IMR-90 (cell line): Measurements from ENCODE around the gene HAP1. TPM values are rescaled to one million over a fixed set of nuclear protein-coding genes. Genes with fewer than 3 reads are reported as not detected.

Experiments
- ATAC-seq: fragments of 200-7000 bp; cut with Tn5 transposase; 2 replicates; pipeline ENCODE4 v1.9.1; 2020; ENCODE audit warnings: low read depth, mild to moderate bottlenecking, moderate library complexity
- BruUV-seq: library from RNA; stranded (reverse); fragments of 400-500 nt; replicated peaks from 2 replicates; lab custom pipeline; 2021; lab: Mats Ljungman, UMichigan
- CTCF ChIA-PET: fragments of 300-600 bp; formaldehyde crosslinking; extraction: SDS; loops from one replicate; lab custom pipeline; 2021; ENCODE audit warnings: antibody characterized with exemption; lab: Yijun Ruan, JAX
- POLR2A ChIA-PET: fragments of 300-600 bp; sonication (Branson Sonifier 250); formaldehyde crosslinking; loops from one replicate; lab custom pipeline; 2022; ENCODE audit warnings: antibody characterized with exemption; ENCODE audit not compliant: unreplicated experiment; lab: Charles Lee
- DNase-seq: peaks from one replicate; pipeline ENCODE4 v3.0.0; 2013
- H2AFZ ChIP-seq: replicated peaks from 2 replicates; pipeline ENCODE3; 2013; ENCODE audit warnings: low read length, mild to moderate bottlenecking; ENCODE audit not compliant: poor library complexity
- H2AK5ac ChIP-seq: 2 replicates; pipeline ENCODE4 v1.6.1; 2013; ENCODE audit warnings: low read depth, low read length, inconsistent platforms
- H2AK9ac ChIP-seq: replicated peaks from 2 replicates; pipeline ENCODE3; 2013; ENCODE audit warnings: mild to moderate bottlenecking, low read depth, low read length, moderate library complexity; ENCODE audit not compliant: poor library complexity
- H2BK120ac ChIP-seq: 2 replicates; pipeline ENCODE4 v1.6.1; 2013; ENCODE audit warnings: low read depth, low read length, inconsistent platforms
- H2BK15ac ChIP-seq: 3 replicates; pipeline ENCODE4 v1.6.1; 2013; ENCODE audit warnings: low read depth, low read length, inconsistent platforms
- H2BK20ac ChIP-seq: 2 replicates; pipeline ENCODE4 v1.6.1; 2013; ENCODE audit warnings: low read depth, mild to moderate bottlenecking, inconsistent platforms, low read length, moderate library complexity
- H2BK5ac ChIP-seq: 2 replicates; pipeline ENCODE4 v1.6.1; 2013; ENCODE audit warnings: mild to moderate bottlenecking, low read depth, low read length, inconsistent platforms; ENCODE audit not compliant: poor library complexity, severe bottlenecking
- H3K14ac ChIP-seq: replicated peaks from 2 replicates; pipeline ENCODE4 v1.6.1; 2013; ENCODE audit warnings: low read depth, low read length, inconsistent platforms
- H3K18ac ChIP-seq: 2 replicates; pipeline ENCODE4 v1.6.1; 2013; ENCODE audit warnings: low read depth, low read length, control low read depth
- H3K23ac ChIP-seq: 2 replicates; pipeline ENCODE4 v1.6.1; 2013; ENCODE audit warnings: low read depth, low read length, inconsistent platforms
- H3K27ac ChIP-seq: 2 replicates; pipeline ENCODE4 v1.5.1; 2013; ENCODE audit warnings: mild to moderate bottlenecking, control low read depth, low read length; ENCODE audit not compliant: insufficient read depth
- H3K27me3 ChIP-seq: 2 replicates; pipeline ENCODE4 v1.6.1; 2013; ENCODE audit warnings: low read length; ENCODE audit not compliant: control insufficient read depth, insufficient read depth
- H3K36me3 ChIP-seq: 2 replicates; pipeline ENCODE4 v1.6.1; 2013; ENCODE audit warnings: low read length, mixed read lengths; ENCODE audit not compliant: control insufficient read depth, insufficient read depth
- H3K4ac ChIP-seq: 2 replicates; pipeline ENCODE4 v1.6.1; 2013; ENCODE audit warnings: low read depth, low read length, inconsistent platforms
- H3K4me1 ChIP-seq: 2 replicates; pipeline ENCODE4 v1.6.1; 2013; ENCODE audit warnings: low read length, mixed read lengths; ENCODE audit not compliant: control insufficient read depth, insufficient read depth
- H3K4me2 ChIP-seq: 2 replicates; pipeline ENCODE4 v1.6.1; 2013; ENCODE audit warnings: low read depth, mild to moderate bottlenecking, control low read depth, low read length, moderate library complexity
- H3K4me3 ChIP-seq: 2 replicates; pipeline ENCODE4 v1.5.1; 2013; ENCODE audit warnings: low read depth, mild to moderate bottlenecking, control low read depth, low read length, moderate library complexity; ENCODE audit not compliant: insufficient read depth
- H3K56ac ChIP-seq: 2 replicates; pipeline ENCODE4 v1.6.1; 2013; ENCODE audit warnings: low read length, inconsistent platforms; ENCODE audit not compliant: insufficient read depth; ENCODE audit errors: extremely low read depth
- H3K79me1 ChIP-seq, 2 experiments: 2 replicates each; pipeline ENCODE4 v1.6.1; 2013; ENCODE audit warnings: low read length in 2 of 2, inconsistent platforms in 1 of 2, low read depth in 1 of 2
- H3K9ac ChIP-seq: 2 replicates; pipeline ENCODE4 v1.6.1; 2013; ENCODE audit warnings: low read depth, low read length, control low read depth
- H3K9me1 ChIP-seq: 2 replicates; pipeline ENCODE4 v1.6.1; 2013; ENCODE audit warnings: low read length, inconsistent platforms; ENCODE audit not compliant: insufficient read depth
- H3K9me3 ChIP-seq: 2 replicates; pipeline ENCODE4 v1.6.1; 2013; ENCODE audit warnings: low read length; ENCODE audit not compliant: control insufficient read depth, insufficient read depth
- H4K20me1 ChIP-seq: 2 replicates; pipeline ENCODE4 v1.6.1; 2013; ENCODE audit warnings: low read length, inconsistent platforms; ENCODE audit not compliant: insufficient read depth
- H4K5ac ChIP-seq: 2 replicates; pipeline ENCODE4 v1.6.1; 2013; ENCODE audit warnings: mild to moderate bottlenecking, low read depth, low read length, control low read depth
- H4K8ac ChIP-seq, 2 experiments: 2 replicates each; pipeline ENCODE4 v1.6.1; 2013; ENCODE audit warnings: low read depth in 2 of 2, low read length in 2 of 2, control low read depth in 1 of 2, inconsistent platforms in 1 of 2
- H4K91ac ChIP-seq: 2 replicates; pipeline ENCODE4 v1.6.1; 2013; ENCODE audit warnings: low read depth, low read length, inconsistent platforms; ENCODE audit not compliant: insufficient read depth
- BHLHE40 ChIP-seq: fragments of 150-350 bp; IDR thresholded peaks from 2 replicates; pipeline ENCODE4 v1.6.1; 2016; ENCODE audit warnings: mild to moderate bottlenecking, low read depth, low read length
- CEBPB ChIP-seq: IDR thresholded peaks from 2 replicates; pipeline ENCODE4 v1.6.1; 2012; ENCODE audit warnings: low read depth, low read length, improper control_type of control experiment
- CHD1 ChIP-seq: IDR thresholded peaks from 2 replicates; pipeline ENCODE4 v1.6.1; 2012; ENCODE audit warnings: low read depth, low read length, improper control_type of control experiment
- FOS ChIP-seq: fragments of 150-350 bp; IDR thresholded peaks from 2 replicates; pipeline ENCODE4 v1.6.1; 2016; ENCODE audit warnings: low read depth, low read length
- MAFK ChIP-seq: IDR thresholded peaks from 2 replicates; pipeline ENCODE4 v1.6.1; 2012; ENCODE audit warnings: low read depth, low read length, improper control_type of control experiment
- MAZ ChIP-seq: IDR thresholded peaks from 2 replicates; pipeline ENCODE4 v1.6.1; 2012; ENCODE audit warnings: low read depth, mild to moderate bottlenecking, low read length, improper control_type of control experiment, moderate library complexity, borderline replicate concordance
- MXI1 ChIP-seq: IDR thresholded peaks from 2 replicates; pipeline ENCODE4 v1.6.1; 2012; ENCODE audit warnings: low read depth, mild to moderate bottlenecking, low read length, moderate library complexity, borderline replicate concordance
- NFE2L2 ChIP-seq: fragments of 150-350 bp; IDR thresholded peaks from 2 replicates; pipeline ENCODE4 v1.6.1; 2016; ENCODE audit warnings: low read depth, mild to moderate bottlenecking, low read length
- POLR2A ChIP-seq: IDR thresholded peaks from 2 replicates; pipeline ENCODE4 v1.6.1; 2012; ENCODE audit warnings: mild to moderate bottlenecking, low read depth, low read length
- RAD21 ChIP-seq: IDR thresholded peaks from 2 replicates; pipeline ENCODE4 v1.6.1; 2012; ENCODE audit warnings: low read length, improper control_type of control experiment
- RCOR1 ChIP-seq: IDR thresholded peaks from 2 replicates; pipeline ENCODE4 v1.6.1; 2012; ENCODE audit warnings: mild to moderate bottlenecking, low read length, improper control_type of control experiment; ENCODE audit not compliant: insufficient replicate concordance
- RFX5 ChIP-seq: IDR thresholded peaks from 2 replicates; pipeline ENCODE4 v1.8.0; 2012; ENCODE audit warnings: low read depth, mild to moderate bottlenecking, low read length, moderate library complexity
- SMC3 ChIP-seq: fragments of 150-350 bp; IDR thresholded peaks from 2 replicates; pipeline ENCODE4 v1.6.1; 2016; ENCODE audit warnings: low read depth, mild to moderate bottlenecking, antibody characterized with exemption, low read length, moderate library complexity
- WGBS, 2 experiments: methylation state at CpG; one replicate each; pipeline versions ENCODE4 v1.1.5 to v1.1.7; 2013; ENCODE audit warnings: missing lambda C conversion rate in 2 of 2; ENCODE audit not compliant: insufficient read length in 1 of 2; ENCODE audit errors: extremely low coverage in 2 of 2; 5-methylcytosine and 5-hydroxymethylcytosine counted together
- dilution Hi-C: fragments of 300-500 bp; cut with HindIII; formaldehyde crosslinking; loops from one replicate; pipeline ENCODE4 v1.14.3; 2018; ENCODE audit warnings: low sequenced_read_pairs; ENCODE audit not compliant: unreplicated experiment
- in situ Hi-C: fragments of 300-500 bp; cut with MboI; formaldehyde crosslinking; loops from 3 replicates; pipeline ENCODE4 v1.14.3; 2019; ENCODE audit warnings: low sequenced_read_pairs, inconsistent platforms, mixed read lengths
- intact Hi-C: fragments of 100-400 bp; cut with micrococcal nuclease; formaldehyde crosslinking; loops from 2 replicates; pipeline ENCODE4 v1.10.0; 2022
- polyA plus RNA-seq, 3 experiments: library from polyadenylated mRNA; depleted of rRNA; stranded (reverse); fragments of >200 nt; gene quantifications; 2 replicates each; pipeline ENCODE4 v1.2.3, GENCODE V29; 2012; ENCODE audit warnings: low replicate concordance in 1 of 3
- total RNA-seq: library from RNA; depleted of rRNA; stranded (reverse); fragments of >200 nt; gene quantifications from 2 replicates; pipeline ENCODE4 v1.2.3, GENCODE V29; 2012
- TF ChIP-seq, protein P1 (sequence below): fragments of 150-350 bp; IDR thresholded peaks from 2 replicates; pipeline ENCODE4 v1.6.1; 2016; ENCODE audit warnings: low read depth, mild to moderate bottlenecking, low read length, moderate library complexity, borderline replicate concordance
- TF ChIP-seq, protein P2 (sequence below): conservative IDR thresholded peaks from 2 replicates; pipeline ENCODE4 v1.5.1; 2012; ENCODE audit warnings: mild to moderate bottlenecking, low read depth, low read length, improper control_type of control experiment
- TF ChIP-seq, protein P3 (sequence below): fragments of 150-350 bp; IDR thresholded peaks from 2 replicates; pipeline ENCODE4 v1.6.1; 2017; ENCODE audit warnings: mild to moderate bottlenecking, antibody characterized with exemption, low read length, low read depth

The HAP1 gene
- total and polyA plus RNA-seq, 2 of the 4 experiments (the other 2 are of a cell fraction): under 0.01 to 0.09 TPM

- Histone ChIP-seq H2BK15ac (no peak overlapping the region), H4K8ac (no peak overlapping the region), H2AFZ (no peak overlapping the region), H3K27ac (no peak overlapping the region), H3K9me1 (no peaks in the 10 kb centered on the region), H3K27me3 (peaks cover 16% of the 10 kb centered on the region), H3K79me1 (no peaks in the 10 kb centered on the region), H3K4ac (no peak overlapping the region), H2BK20ac (no peak overlapping the region), H3K4me2 (no peak overlapping the region), H3K14ac (no peak overlapping the region), H3K56ac (no peak overlapping the region), H3K4me1 (0 out of 2 replicates have a peak, but pooled peaks cover 2% of the 10 kb centered on the region), H4K5ac (no peak overlapping the region), H3K36me3 (no peaks in the 10 kb centered on the region), H3K9ac (no peak overlapping the region), H2AK5ac (no peak overlapping the region), H2BK5ac (no peak overlapping the region), H3K4me3 (no peak overlapping the region), H3K18ac (no peak overlapping the region), H2BK120ac (no peak overlapping the region), H3K23ac (no peak overlapping the region), H4K91ac (no peak overlapping the region), H3K9me3 (no peaks in the 10 kb centered on the region), H2AK9ac (no peak overlapping the region), H4K20me1 (no peaks in the 10 kb centered on the region)
- DNase-seq (no peak), ATAC-seq (peak; percentile 30)
- ChIA-PET CTCF (no interaction called here), POLR2A (no interaction called here)
- dilution Hi-C loops (no loop called here), in situ Hi-C loops (no loop called here), intact Hi-C loops (no loop called here)
- BruUV-seq: no TSS peak
- WGBS, 2 experiments: no CpG with 5 or more reads among the region's 7 CpGs
- TF ChIP-seq, protein P1, sequence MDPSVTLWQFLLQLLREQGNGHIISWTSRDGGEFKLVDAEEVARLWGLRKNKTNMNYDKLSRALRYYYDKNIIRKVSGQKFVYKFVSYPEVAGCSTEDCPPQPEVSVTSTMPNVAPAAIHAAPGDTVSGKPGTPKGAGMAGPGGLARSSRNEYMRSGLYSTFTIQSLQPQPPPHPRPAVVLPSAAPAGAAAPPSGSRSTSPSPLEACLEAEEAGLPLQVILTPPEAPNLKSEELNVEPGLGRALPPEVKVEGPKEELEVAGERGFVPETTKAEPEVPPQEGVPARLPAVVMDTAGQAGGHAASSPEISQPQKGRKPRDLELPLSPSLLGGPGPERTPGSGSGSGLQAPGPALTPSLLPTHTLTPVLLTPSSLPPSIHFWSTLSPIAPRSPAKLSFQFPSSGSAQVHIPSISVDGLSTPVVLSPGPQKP: no peak
- TF ChIP-seq RAD21 (no peak), RCOR1 (no peak), BHLHE40 (no peak), NFE2L2 (no peak), MAZ (no peak), MAFK (no peak), FOS (no peak), MXI1 (no peak), CHD1 (no peak), RFX5 (no peak), POLR2A (no peak), SMC3 (no peak), CEBPB (no peak)
- TF ChIP-seq, protein P2, sequence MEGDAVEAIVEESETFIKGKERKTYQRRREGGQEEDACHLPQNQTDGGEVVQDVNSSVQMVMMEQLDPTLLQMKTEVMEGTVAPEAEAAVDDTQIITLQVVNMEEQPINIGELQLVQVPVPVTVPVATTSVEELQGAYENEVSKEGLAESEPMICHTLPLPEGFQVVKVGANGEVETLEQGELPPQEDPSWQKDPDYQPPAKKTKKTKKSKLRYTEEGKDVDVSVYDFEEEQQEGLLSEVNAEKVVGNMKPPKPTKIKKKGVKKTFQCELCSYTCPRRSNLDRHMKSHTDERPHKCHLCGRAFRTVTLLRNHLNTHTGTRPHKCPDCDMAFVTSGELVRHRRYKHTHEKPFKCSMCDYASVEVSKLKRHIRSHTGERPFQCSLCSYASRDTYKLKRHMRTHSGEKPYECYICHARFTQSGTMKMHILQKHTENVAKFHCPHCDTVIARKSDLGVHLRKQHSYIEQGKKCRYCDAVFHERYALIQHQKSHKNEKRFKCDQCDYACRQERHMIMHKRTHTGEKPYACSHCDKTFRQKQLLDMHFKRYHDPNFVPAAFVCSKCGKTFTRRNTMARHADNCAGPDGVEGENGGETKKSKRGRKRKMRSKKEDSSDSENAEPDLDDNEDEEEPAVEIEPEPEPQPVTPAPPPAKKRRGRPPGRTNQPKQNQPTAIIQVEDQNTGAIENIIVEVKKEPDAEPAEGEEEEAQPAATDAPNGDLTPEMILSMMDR: no peak
- TF ChIP-seq, protein P3, sequence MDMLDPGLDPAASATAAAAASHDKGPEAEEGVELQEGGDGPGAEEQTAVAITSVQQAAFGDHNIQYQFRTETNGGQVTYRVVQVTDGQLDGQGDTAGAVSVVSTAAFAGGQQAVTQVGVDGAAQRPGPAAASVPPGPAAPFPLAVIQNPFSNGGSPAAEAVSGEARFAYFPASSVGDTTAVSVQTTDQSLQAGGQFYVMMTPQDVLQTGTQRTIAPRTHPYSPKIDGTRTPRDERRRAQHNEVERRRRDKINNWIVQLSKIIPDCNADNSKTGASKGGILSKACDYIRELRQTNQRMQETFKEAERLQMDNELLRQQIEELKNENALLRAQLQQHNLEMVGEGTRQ: no peak
Measured at GRCh38 chr17:41722231-41722630, 12.2 kb downstream of the HAP1 start.
